Inflammatory macrophage treated with lipopolysaccharide for 4 hours (primary cell): ENCODE measurements around the gene SPATA12.

Source experiments
- DNase-seq: peaks from one replicate; pipeline ENCODE4 v3.0.0-alpha.2; 2020

Gene SPATA12, protein sequence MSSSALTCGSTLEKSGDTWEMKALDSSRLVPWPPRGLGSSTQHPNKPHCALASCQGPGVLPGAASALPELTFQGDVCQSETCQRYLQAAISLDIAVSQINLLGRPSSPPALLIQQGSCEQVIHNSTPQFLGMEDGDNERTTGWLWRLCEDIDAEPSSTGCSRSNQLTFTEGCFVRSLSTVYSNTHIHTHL

DNA sequence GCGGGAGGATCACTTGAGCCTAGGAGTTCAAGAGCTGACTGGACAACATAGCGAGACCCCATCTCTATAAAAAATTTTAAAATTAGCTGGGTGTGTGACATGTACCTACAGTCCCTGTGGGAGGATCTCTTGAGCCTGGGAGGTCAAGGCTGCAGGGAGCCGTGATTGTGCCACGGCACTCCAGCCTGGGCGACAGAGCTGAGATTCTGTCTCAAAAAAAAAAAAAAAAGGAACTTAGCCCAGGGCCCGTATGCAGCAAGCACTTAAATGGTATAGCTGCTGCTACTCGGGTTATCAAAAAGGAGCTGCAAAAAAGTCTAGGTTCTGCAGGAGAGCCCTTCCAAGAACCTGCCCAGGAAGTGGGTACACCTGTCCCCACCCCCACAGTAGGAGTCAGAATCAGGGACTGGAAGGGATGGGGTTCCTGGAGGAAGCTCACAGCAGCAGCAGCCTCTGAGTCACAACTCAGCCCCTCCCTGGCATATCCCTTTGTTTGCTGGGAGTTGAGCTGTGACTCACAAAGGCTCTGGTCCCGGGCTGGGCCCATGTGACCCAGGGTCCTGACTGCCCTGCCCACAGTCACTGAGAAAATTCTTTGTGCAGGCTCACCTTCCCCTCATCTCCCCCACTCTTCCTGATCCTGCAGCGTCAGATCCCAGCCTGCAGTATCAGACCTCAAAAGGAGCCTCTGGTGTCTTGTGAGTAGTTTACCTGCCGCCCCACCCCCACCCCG is at the start of gene SPATA12:
Gene SPATA12, plus strand, starts transcription at position 576 of the 733 bp plus-strand sequence. CDS start 13,031 bp downstream, outside the sequence.
- peak; percentile 87 for DNase-seq

- no peak for DNase-seq
Observed at GRCh38 chr3:57011022-57011421, 49.4 kb upstream of the SPATA12 start.

DNA sequence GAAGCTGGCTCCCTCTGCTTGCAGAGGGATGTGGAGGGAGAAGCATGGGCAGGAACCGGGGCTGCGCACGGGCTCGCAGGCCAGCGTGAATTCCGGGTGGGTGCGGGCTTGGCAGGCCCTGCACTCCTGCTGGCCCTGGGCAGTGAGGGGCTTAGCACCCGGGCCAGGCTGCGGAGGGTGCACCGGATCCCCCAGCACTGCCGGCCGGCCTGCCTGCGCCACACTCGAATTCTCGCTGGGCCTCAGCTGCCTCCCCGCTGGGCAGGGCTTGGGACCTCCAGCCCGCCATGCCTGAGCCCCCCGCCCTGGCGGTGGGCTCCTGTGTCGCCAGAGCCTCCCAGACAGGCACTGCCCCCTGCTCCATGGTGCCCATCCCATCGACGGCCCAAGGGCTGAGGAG is 47.6 kb upstream of the SPATA12 start:
- no peak for DNase-seq

- DNase-seq, result no peak
Observed at GRCh38 chr3:57015350-57015729, 45.1 kb upstream of the SPATA12 start.

DNA sequence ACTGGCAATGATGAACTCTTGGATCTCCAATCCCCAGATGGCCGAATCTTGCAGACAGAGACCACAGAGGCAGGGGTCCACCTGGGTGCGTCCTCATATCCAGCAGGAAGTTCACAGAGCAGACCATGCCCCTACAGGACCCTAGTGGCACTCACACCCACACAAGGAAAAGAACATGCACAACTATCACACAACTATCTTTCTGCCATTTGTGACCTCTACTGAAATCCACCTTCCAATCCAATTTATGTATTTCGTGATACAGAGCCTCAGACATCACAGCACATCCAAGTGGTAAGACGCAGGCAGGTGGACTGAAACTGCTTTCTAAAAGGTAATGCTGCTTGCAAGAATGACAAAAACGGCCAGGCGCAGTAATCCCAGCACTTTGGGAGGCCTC is 44.6 kb upstream of the SPATA12 start:
- DNase-seq, result no peak

GRCh38 chr3:57017459-57017845 is 43.0 kb upstream of the SPATA12 start:
- DNase-seq, result peak; percentile 63

- DNase-seq, result no peak
Observed at GRCh38 chr3:57018246-57018645, 42.2 kb upstream of the SPATA12 start.

DNA sequence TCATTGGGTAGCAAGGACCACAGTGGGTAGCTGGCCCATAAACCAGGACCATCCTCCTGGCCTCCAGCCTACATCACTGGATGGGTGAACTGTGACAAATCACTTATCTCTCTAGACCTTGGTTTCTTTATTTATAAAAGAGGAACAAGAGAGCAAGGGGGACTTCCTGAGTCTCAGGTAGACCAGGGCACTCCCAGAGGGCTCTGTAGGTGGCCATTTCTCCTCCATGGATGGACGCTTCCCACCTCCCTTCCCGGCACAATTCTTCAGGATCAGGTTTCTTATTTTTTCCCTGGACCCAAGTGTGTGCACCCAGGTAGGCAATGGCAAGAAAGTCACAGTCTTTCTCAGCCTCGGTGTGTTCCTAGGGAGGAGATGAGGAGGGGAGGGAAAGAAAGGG is 41.4 kb upstream of the SPATA12 start:
- DNase-seq, result no peak

DNA sequence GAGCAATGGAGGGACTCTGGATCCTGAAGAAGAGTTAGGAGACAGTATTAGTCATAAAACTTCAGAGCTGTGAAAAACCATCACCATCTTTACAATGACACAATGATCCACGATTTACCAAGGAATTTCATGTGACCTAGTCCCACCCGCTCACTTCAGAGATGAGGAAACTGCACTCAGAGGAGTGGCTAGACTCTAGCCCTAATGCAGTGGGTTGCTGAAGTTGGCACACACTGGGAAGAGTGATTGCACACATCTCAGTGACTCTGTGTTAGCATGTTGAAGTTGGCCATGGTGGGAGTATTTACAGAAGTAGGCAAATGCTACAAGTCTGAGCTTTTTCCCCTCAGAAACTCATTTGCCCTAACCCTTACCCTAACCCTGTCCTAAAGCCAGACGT is 35.2 kb upstream of the SPATA12 start:
- DNase-seq, result peak; percentile 94

DNA sequence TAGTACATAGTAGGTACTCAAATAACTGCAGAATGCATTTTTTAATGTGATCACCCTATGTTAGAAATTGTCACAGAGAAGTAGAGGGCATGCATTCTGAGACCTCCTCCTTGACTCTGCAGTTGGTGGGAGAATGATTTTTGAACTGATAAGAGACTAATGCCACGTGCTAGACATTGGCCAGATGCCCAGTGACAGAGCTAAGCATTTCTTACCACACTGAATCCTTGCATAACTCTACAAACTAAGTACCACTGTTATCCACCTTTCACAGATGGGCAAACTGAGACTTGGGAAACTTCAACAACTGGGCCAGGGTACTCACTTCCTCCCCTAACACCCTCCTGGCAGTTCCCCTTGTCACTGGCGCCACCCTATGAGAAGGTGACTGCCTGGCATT is 33.5 kb upstream of the SPATA12 start:
- no peak for DNase-seq

DNA sequence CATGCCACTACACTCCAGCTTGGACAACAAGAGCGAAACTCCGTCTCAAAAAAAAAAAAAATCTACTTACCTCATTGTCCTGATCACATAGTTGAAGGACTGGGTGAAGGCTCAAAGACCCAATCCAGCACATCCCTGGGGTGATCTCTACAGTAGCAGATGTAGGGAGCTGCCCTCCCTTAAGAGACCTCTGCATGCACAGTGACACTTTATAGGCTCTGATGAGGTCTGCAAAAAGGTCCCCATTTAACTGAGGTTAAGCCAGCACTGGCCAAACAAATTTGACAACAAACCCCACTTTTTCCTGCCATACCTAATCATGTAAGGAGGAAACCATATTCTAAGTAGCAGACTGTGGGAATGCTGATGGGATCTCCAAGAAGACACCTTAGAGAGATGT is 31.1 kb upstream of the SPATA12 start:
- no peak for DNase-seq

GRCh38 chr3:57029924-57030323 is 30.5 kb upstream of the SPATA12 start:
- DNase-seq, result no peak

- DNase-seq, result no peak
Observed at GRCh38 chr3:57030721-57031120, 29.7 kb upstream of the SPATA12 start.

GRCh38 chr3:57031631-57032541 is 28.6 kb upstream of the SPATA12 start:
- peak; percentile 53 for DNase-seq

DNA sequence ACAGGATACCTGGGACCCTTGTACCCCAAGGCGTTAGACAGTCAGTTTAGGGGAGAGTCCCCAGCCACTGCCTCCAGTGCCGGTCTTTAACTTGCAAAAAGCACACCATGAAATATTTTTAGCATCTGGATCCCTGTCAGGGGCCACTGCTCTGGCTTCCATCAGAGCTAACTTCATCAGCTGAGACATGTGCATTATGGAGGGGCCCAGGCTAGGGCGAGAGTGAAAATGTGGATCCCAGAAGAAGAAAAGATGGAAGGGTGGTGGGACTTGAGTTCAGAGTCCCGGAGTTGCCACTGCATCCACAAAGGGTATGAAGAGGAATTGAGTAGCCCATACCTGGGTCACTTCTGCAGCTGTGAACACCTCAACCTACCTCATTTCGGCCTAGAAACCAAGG is 23.5 kb upstream of the SPATA12 start:
- DNase-seq, result no peak

DNA sequence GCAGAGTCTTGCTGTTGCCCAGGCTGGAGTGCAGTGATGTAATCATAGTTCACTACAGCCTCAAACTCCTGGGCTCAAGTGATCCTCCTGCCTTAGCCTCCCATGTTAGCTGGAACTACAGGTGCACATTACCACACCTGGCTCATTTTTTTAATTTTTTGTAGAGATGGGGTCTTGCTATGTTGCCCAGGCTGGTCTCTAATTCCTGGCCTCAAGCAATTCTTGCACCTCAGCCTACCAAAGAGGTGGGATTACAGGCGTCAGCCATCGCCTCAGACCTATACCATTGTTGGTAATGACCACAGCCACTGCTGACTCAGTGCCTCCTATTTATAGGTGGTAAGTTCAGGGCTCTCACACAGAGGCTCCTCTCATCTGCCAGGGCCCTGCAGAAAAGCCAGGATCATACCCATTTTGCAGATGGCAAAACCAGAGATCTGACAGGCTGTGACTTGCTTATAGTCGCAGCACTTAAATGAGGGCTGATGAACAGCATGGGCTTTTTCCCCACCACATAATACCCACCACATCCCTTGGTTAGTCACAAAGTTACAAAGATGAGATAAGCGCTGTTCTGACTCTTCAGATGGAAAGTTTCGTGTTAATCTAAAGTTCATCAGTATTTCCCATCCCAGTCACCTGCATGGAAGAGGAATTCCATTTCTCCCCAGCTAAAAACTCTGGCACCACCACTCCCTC is 21.8 kb upstream of the SPATA12 start:
- DNase-seq, result no peak

GRCh38 chr3:57041674-57042073 is 18.8 kb upstream of the SPATA12 start:
- DNase-seq, result no peak

GRCh38 chr3:57043518-57043917 is 16.9 kb upstream of the SPATA12 start:
- no peak for DNase-seq

GRCh38 chr3:57046101-57046765 is 14.2 kb upstream of the SPATA12 start:
- DNase-seq, result no peak

GRCh38 chr3:57048052-57048671 is 12.3 kb upstream of the SPATA12 start:
- DNase-seq, result no peak

- DNase-seq, result no peak
Observed at GRCh38 chr3:57048728-57049127, 11.7 kb upstream of the SPATA12 start.

GRCh38 chr3:57052662-57053061 is 7.8 kb upstream of the SPATA12 start:
- no peak for DNase-seq
